ENCODE measurements around the gene WAS. TPM values are rescaled to one million over a fixed set of nuclear protein-coding genes. Genes with fewer than 3 reads are reported as not detected.
A peak's percentile ranks its signal among the peaks of the same experiment; 100 is the strongest.

WAS gene
- total RNA-seq, 1 donor: 64.3 TPM

- H3K4me1 ChIP-seq (ENCODE audit: insufficient read depth, low read length): peaks cover 47% of the 10 kb centered on the region
- no peaks in the 10 kb centered on the region for H3K9me3 ChIP-seq (ENCODE audit: low read depth, low read length)
- H3K4me3 ChIP-seq (ENCODE audit: low read length): no peak overlapping the region
- H3K27me3 ChIP-seq (ENCODE audit: insufficient read depth, low read length): no peaks in the 10 kb centered on the region
Measured at GRCh38 chrX:48715072-48715471, 31.5 kb downstream of the WAS start.

GRCh38 chrX:48715876-48716502 lies 32.4 kb downstream of the WAS start:
- H3K4me1 ChIP-seq (ENCODE audit: insufficient read depth, low read length): peaks cover 51% of the 10 kb centered on the region
- no peaks in the 10 kb centered on the region for H3K27me3 ChIP-seq (ENCODE audit: insufficient read depth, low read length)
- H3K4me3 ChIP-seq (ENCODE audit: low read length): no peak overlapping the region
- no peaks in the 10 kb centered on the region for H3K9me3 ChIP-seq (ENCODE audit: low read depth, low read length)

GRCh38 chrX:48719958-48720357 lies 36.4 kb downstream of the WAS start:
- H3K4me1 ChIP-seq (ENCODE audit: insufficient read depth, low read length): peaks cover 23% of the 10 kb centered on the region
- H3K27me3 ChIP-seq (ENCODE audit: insufficient read depth, low read length): no peaks in the 10 kb centered on the region
- no peaks in the 10 kb centered on the region for H3K9me3 ChIP-seq (ENCODE audit: low read depth, low read length)
- no peak overlapping the region for H3K4me3 ChIP-seq (ENCODE audit: low read length)

- H3K27me3 ChIP-seq (ENCODE audit: insufficient read depth, low read length): no peaks in the 10 kb centered on the region
- no peak overlapping the region for H3K4me3 ChIP-seq (ENCODE audit: low read length)
- H3K4me1 ChIP-seq (ENCODE audit: insufficient read depth, low read length): peaks cover 15% of the 10 kb centered on the region
- H3K9me3 ChIP-seq (ENCODE audit: low read depth, low read length): no peaks in the 10 kb centered on the region
Measured at GRCh38 chrX:48720577-48721250, 37.1 kb downstream of the WAS start.

GRCh38 chrX:48721916-48722315 lies 38.3 kb downstream of the WAS start:
- H3K27me3 ChIP-seq (ENCODE audit: insufficient read depth, low read length): no peaks in the 10 kb centered on the region
- no peak overlapping the region for H3K4me3 ChIP-seq (ENCODE audit: low read length)
- H3K9me3 ChIP-seq (ENCODE audit: low read depth, low read length): no peaks in the 10 kb centered on the region
- H3K4me1 ChIP-seq (ENCODE audit: insufficient read depth, low read length): peaks cover 12% of the 10 kb centered on the region

GRCh38 chrX:48726596-48726995 lies 43.0 kb downstream of the WAS start:
- Histone ChIP-seq H3K4me3 (ENCODE audit: low read length) (no peak overlapping the region), H3K9me3 (ENCODE audit: low read depth, low read length) (no peaks in the 10 kb centered on the region), H3K27me3 (ENCODE audit: insufficient read depth, low read length) (no peaks in the 10 kb centered on the region), H3K4me1 (ENCODE audit: insufficient read depth, low read length) (no peaks in the 10 kb centered on the region)

GRCh38 chrX:48728653-48729052 lies 45.1 kb downstream of the WAS start:
- Histone ChIP-seq H3K27me3 (ENCODE audit: insufficient read depth, low read length) (no peaks in the 10 kb centered on the region), H3K4me3 (ENCODE audit: low read length) (no peak overlapping the region), H3K9me3 (ENCODE audit: low read depth, low read length) (no peaks in the 10 kb centered on the region), H3K4me1 (ENCODE audit: insufficient read depth, low read length) (no peaks in the 10 kb centered on the region)

GRCh38 chrX:48736303-48736702 lies 52.7 kb downstream of the WAS start:
- no peaks in the 10 kb centered on the region for H3K27me3 ChIP-seq (ENCODE audit: insufficient read depth, low read length)
- H3K4me3 ChIP-seq (ENCODE audit: low read length): no peak overlapping the region
- H3K4me1 ChIP-seq (ENCODE audit: insufficient read depth, low read length): peaks cover 12% of the 10 kb centered on the region
- no peaks in the 10 kb centered on the region for H3K9me3 ChIP-seq (ENCODE audit: low read depth, low read length)

GRCh38 chrX:48736878-48737212 lies 53.2 kb downstream of the WAS start:
- Histone ChIP-seq H3K4me3 (ENCODE audit: low read length) (no peak overlapping the region), H3K9me3 (ENCODE audit: low read depth, low read length) (no peaks in the 10 kb centered on the region), H3K27me3 (ENCODE audit: insufficient read depth, low read length) (no peaks in the 10 kb centered on the region), H3K4me1 (ENCODE audit: insufficient read depth, low read length) (peaks cover 12% of the 10 kb centered on the region)

- Histone ChIP-seq H3K9me3 (ENCODE audit: low read depth, low read length) (no peaks in the 10 kb centered on the region), H3K27me3 (ENCODE audit: insufficient read depth, low read length) (no peaks in the 10 kb centered on the region), H3K4me1 (ENCODE audit: insufficient read depth, low read length) (peaks cover 12% of the 10 kb centered on the region), H3K4me3 (ENCODE audit: low read length) (peak overlapping the region; percentile 56)
Measured at GRCh38 chrX:48737213-48737938, 53.8 kb downstream of the WAS start.

- Histone ChIP-seq H3K4me3 (ENCODE audit: low read length) (peak overlapping the region; percentile 56), H3K27me3 (ENCODE audit: insufficient read depth, low read length) (no peaks in the 10 kb centered on the region), H3K4me1 (ENCODE audit: insufficient read depth, low read length) (peaks cover 12% of the 10 kb centered on the region), H3K9me3 (ENCODE audit: low read depth, low read length) (no peaks in the 10 kb centered on the region)
Measured at GRCh38 chrX:48737940-48738339, 54.3 kb downstream of the WAS start.

Other genes with a start within 250 kb of the WAS start
- 4.5 TPM for gene SLC38A5, start 213.5 kb upstream of the WAS start, total RNA-seq
- gene FTSJ1, start 207.6 kb upstream of the WAS start, total RNA-seq: 19.3 TPM
- 13.6 TPM for gene PORCN, start 174.8 kb upstream of the WAS start, total RNA-seq
- gene EBP, start 162.0 kb upstream of the WAS start, total RNA-seq: 27.6 TPM
- 10.7 TPM for gene TBC1D25, start 144.1 kb upstream of the WAS start, total RNA-seq
- gene RBM3, start 109.3 kb upstream of the WAS start, total RNA-seq: 377 TPM
- gene WDR13, start 86.3 kb upstream of the WAS start, total RNA-seq: 38.2 TPM
- gene SUV39H1, start 12.9 kb downstream of the WAS start, total RNA-seq: 7.0 TPM
- gene GLOD5, start 77.9 kb downstream of the WAS start, total RNA-seq: not detected
- 1.6 TPM for gene GATA1, start 102.8 kb downstream of the WAS start, total RNA-seq
- gene HDAC6, start 118.3 kb downstream of the WAS start, total RNA-seq: 21.5 TPM
- gene ERAS, start 142.7 kb downstream of the WAS start, total RNA-seq: not detected
- 3.3 TPM for gene PCSK1N, start 151.8 kb downstream of the WAS start, total RNA-seq
- 18.3 TPM for gene TIMM17B, start 214.0 kb downstream of the WAS start, total RNA-seq
- 37.6 TPM for gene PQBP1, start 214.1 kb downstream of the WAS start, total RNA-seq
- 8.5 TPM for gene SLC35A2, start 227.8 kb downstream of the WAS start, total RNA-seq
- gene PIM2, start 235.2 kb downstream of the WAS start, total RNA-seq: 239 TPM

All from mononuclear cell (primary cell).